GM21515 (cell line): ENCODE measurements around the gene VIPR1.

ENCODE experiments used
- ATAC-seq: cut with Tn5 transposase; IDR thresholded peaks from one replicate; pipeline ENCODE4 v1.9.1; 2021; ENCODE audit not compliant: unreplicated experiment

Gene VIPR1

GRCh38 chr3:42509111-42509510, 6.7 kb downstream of the VIPR1 start:
- no peak for ATAC-seq

- no peak for ATAC-seq
These were observed 7.9 kb downstream of the VIPR1 start for GRCh38 chr3:42510325-42510724.

- ATAC-seq = no peak
These were observed 8.8 kb downstream of the VIPR1 start for GRCh38 chr3:42511201-42511600.

- ATAC-seq = no peak
These were observed 9.3 kb downstream of the VIPR1 start for GRCh38 chr3:42511736-42512135.

- ATAC-seq = no peak
These were observed 10.7 kb downstream of the VIPR1 start for GRCh38 chr3:42513121-42513520.

- ATAC-seq = no peak
These were observed 11.1 kb downstream of the VIPR1 start for GRCh38 chr3:42513521-42513920.

- no peak for ATAC-seq
These were observed 12.4 kb downstream of the VIPR1 start for GRCh38 chr3:42514876-42515275.

- ATAC-seq = no peak
These were observed 13.0 kb downstream of the VIPR1 start for GRCh38 chr3:42515391-42515916.

GRCh38 chr3:42515976-42516375, 13.5 kb downstream of the VIPR1 start:
- no peak for ATAC-seq

GRCh38 chr3:42516443-42516842, 14.0 kb downstream of the VIPR1 start:
- no peak for ATAC-seq

- ATAC-seq = no peak
These were observed 14.7 kb downstream of the VIPR1 start for GRCh38 chr3:42517117-42517516.

- ATAC-seq = no peak
These were observed 16.5 kb downstream of the VIPR1 start for GRCh38 chr3:42518800-42519567.

GRCh38 chr3:42519568-42519962, 17.1 kb downstream of the VIPR1 start:
- no peak for ATAC-seq

GRCh38 chr3:42520336-42520735, 17.9 kb downstream of the VIPR1 start:
- no peak for ATAC-seq

- no peak for ATAC-seq
These were observed 18.5 kb downstream of the VIPR1 start for GRCh38 chr3:42520906-42521305.

GRCh38 chr3:42524751-42525150, 22.3 kb downstream of the VIPR1 start:
- no peak for ATAC-seq

- ATAC-seq = no peak
These were observed 22.8 kb downstream of the VIPR1 start for GRCh38 chr3:42525212-42525611.

GRCh38 chr3:42525736-42526345, 23.4 kb downstream of the VIPR1 start:
- no peak for ATAC-seq

GRCh38 chr3:42526616-42527367, 24.3 kb downstream of the VIPR1 start:
- no peak for ATAC-seq

- ATAC-seq = no peak
These were observed 25.0 kb downstream of the VIPR1 start for GRCh38 chr3:42527368-42527917.

- no peak for ATAC-seq
These were observed 27.0 kb downstream of the VIPR1 start for GRCh38 chr3:42529468-42529867.
